Activated CD8-positive, alpha-beta memory T cell treated with anti-CD3 and anti-CD28 coated beads for 48 hours (primary cell): ENCODE data around the gene PITX3.
A peak's percentile ranks its signal among the peaks of the same experiment; 100 is the strongest.
"Not testable (repeated sequence)": the region's sequence is repeated elsewhere in the genome, so short reads cannot be mapped to it uniquely, and the experiment has no call there.

Experiments
- DNase-seq, 3 experiments: peaks; one replicate each; pipeline ENCODE4 v3.0.0-alpha.2; 2020; ENCODE audit warnings: low read depth in 2 of 3, low spot score in 2 of 3

The PITX3 gene

DNA sequence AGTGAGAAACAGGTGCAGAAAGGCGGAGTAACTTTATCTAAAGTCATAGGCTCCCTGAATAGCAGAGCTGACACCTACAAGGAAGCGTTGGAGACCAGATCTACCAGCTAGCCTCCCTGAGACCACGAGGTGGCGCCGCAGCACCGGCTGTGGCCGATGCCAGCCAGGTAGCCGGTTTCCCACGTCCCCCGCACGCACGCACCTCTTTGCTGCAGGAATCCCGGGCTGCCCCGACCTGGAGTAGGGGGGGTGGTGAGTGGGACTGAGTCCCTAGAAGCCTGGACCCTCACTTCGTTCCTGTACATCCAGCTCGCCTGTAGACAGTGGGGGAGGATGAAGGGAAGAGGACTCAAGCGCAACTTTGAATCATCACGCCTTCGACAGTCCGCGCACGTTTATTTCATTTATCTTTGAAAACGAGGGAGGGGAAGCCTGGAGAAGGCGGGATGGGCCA lies 11.5 kb downstream of the PITX3 start:
- peak; percentile 60 to 78 (median 68) for DNase-seq

- no peak for DNase-seq
Observed at GRCh38 chr10:102227050-102227449, 14.3 kb downstream of the PITX3 start.

DNA sequence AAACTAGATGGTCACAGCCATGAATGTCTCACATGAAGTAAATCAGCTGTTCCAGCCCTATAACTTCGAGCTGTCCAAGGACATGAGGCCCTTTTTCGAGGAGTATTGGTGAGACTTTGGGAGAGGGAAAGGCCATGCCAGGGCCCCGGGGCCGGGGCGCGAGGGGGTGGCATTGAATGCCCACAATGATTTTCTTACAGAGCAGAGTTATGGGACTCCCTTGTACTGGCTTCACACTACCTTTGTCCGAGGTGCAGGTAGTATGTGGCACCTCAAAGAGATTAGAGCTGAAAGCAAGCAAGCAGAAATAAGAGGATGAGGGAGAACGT lies 14.8 kb downstream of the PITX3 start:
- no peak for DNase-seq

DNA sequence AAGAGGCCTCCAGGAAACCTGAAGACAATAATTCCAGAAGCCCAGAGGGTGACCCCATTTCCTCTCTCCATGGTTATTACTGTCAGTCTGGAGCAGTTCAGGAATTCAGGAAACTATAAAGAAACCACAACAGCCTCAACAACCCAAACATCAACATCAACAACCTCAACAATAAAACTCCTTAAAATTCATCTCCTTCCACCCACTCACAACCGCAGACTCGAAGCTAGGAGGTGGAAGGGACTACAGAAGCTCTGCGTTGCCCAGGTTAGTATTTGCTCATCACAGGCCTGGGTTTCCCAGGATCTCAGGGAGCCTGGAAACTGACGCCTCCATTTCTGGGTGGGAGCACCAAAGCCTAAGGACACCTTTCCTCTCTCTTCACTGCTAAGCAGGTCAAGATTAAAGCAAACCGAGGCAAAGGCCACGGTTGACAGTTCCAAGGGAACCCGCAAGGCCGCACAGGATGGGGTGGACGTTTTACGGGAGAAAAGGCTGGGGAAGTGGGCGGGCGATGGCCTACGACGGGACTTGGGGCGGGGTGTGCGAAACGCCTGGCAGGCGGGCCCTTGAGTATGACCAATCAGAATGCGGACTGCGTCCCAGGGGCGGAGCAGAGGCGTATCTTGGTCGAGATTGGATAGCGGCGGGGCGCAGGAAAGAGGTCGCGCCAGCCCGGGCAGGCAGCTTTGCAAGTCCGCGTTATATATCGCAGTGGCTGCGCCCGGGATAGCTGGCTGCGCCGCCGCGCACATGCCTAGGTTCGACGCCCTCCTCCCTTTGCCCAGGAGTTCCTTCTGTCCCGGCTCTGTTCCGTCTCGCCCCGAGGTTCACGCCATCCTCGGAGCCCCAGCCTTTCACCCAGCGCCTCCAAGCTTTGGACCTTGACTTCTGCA lies 15.4 kb downstream of the PITX3 start, which contains the start of gene ELOVL3:
Gene ELOVL3 (plus strand): TSS at position 654 of the 896 bp plus-strand sequence. CDS start 250 bp downstream, outside the sequence.
- DNase-seq: peak; percentile 43 to 61 (median 55)

DNA sequence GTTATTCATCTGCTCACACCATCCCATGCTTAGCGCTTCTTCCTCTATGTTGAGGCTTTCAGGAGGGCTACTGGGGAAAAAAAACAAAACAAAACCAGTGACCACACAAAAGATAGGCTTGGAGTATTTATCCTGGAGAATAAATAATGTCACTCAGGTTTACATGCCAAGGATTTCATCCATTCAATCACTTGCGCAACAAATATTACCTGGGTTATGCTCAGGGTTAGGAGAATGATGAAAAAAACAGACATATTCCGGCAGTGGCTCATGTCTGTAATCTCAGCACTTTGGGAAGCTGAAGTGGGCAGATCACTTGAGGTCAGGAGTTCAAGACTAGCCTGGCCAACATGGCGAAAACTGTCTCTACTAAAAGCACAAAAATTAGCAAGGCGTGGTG lies 18.5 kb downstream of the PITX3 start:
- no peak for DNase-seq

DNA sequence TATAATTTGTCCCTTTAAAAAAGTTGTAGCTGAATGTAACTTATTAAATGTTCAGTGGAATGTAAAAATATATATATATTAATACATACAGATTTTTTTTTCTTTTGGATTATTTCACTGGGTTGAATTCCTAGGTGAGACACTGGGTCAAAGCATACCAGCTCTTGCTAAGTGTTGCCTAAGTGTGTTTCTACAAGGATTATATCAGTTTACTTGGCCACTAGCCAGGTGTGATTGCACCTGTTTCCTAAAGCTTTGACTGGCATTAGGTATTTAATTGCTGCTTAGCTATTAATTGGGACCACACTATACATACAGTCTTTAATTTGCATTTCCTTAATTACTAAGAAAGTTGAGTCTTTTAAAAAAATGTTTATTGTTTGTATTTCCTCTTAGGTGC lies 20.7 kb downstream of the PITX3 start:
- DNase-seq: no peak

GRCh38 chr10:102219370-102219769 lies 21.9 kb downstream of the PITX3 start:
- DNase-seq: no peak

DNA sequence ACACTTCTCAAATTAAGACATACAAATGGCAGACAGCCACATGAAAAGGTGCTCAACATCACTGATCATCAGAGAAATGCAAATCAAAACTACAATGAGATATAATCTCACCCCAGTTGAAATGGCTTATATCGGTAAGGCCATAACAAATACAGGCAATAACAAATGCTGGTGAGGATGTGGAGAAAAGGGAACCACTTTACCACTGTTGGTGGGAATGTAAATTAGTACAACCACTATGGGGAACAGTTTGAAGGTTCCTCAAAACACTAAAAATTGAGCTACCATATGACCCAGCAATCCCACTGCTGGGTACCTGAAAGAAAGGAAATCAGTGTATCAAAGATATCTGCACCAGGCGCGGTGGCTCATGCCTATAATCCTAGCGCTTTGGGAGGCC lies 27.7 kb downstream of the PITX3 start:
- DNase-seq: not testable (repeated sequence)

- DNase-seq: no peak
Observed at GRCh38 chr10:102211615-102212299, 29.6 kb downstream of the PITX3 start.

DNA sequence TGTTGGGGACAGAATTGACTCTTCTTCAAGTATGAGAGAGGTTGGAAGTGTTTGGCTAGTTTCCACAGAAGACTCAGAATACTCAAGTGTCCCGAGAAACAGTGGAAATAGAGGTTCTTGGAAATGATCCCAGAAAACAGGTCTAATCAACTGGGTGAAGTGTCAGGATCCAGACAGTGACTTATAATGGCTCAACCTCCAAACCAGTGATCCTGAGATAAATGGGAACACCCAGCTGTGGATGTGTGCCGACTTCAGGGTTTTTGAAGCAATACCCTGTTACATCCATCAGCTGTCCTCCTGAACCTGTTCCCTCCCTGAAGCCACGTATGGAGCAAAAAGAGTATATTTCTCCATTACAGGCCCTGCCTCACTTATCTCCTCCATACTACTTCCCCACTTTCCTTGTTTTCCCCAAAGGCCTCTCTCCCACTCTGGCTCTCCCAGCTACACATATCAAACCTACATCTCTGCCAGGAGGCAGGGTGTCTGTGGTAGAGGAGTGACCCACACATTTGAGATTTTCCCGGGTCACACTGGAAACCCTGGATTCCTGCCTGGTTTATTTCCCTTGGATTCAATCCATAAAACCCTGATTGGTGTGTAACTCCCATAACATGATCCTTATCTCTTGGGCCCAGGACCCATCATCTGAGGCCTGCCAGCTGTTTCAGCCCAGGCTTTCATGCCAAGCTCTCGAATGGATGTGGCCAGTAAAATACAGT lies 32.8 kb downstream of the PITX3 start:
- DNase-seq: no peak

DNA sequence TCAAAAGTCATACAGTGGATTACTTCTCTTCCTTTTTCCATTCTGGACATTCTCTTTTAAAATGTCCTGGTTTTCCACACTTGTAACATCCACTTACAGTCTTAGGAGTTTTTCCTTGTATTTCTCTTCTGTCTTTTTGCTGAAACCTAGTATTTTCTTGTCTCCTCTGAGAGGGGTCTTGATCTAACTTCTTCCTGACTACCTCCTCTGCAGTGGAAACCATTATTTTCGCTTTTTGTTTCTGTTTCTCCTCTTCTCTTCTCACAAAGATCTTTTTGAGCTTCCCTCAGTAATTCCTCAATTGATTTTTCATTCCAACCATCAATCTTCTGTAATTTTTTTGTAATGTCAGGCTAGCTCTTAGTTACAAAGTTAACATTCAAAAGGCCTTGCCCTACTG lies 38.9 kb downstream of the PITX3 start:
- DNase-seq: no peak

DNA sequence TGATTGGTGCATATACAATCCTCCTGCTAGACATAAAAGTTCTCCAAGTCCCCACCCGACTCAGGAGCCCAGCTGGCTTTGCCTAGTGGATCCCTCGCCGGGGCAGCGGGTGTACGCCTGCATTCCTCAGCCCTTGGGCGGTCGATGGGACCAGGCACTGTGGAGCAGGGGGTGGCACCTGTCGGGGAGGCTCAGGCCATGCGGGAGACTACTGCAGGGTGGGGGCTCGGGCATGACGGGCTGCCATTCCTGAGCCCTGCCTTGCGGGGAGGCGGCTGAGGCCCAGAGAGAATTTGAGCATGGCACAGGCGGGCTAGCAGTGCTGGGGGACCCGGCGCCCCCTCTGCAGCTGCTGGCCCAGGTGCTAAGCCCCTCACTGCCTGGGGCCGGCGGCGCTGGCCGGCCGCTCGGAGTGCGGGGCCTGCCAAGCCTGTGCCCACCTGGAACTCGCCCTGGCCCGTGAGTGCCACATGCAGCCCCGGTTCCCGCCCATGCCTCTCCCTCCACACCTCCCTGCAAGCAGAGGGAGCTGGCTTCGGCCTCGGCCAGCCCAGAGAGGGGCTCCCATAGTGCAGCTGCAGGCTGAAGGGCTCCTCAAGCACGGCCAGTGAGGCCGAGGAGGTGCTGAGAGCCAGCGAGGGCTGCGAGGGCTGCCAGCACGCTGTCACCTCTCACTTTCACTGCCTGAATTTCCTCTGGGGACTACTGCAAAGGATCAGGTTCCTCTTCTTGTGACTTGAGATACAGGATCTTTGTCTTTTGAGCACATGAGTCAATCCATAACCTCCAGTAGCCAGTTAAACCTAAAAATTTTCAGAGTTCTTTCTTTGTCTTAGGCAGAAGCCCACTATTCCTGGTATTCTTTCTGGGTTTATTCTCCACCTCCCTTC lies 40.3 kb downstream of the PITX3 start:
- DNase-seq: no peak

GRCh38 chr10:102198027-102198426 lies 43.3 kb downstream of the PITX3 start:
- no peak for DNase-seq

DNA sequence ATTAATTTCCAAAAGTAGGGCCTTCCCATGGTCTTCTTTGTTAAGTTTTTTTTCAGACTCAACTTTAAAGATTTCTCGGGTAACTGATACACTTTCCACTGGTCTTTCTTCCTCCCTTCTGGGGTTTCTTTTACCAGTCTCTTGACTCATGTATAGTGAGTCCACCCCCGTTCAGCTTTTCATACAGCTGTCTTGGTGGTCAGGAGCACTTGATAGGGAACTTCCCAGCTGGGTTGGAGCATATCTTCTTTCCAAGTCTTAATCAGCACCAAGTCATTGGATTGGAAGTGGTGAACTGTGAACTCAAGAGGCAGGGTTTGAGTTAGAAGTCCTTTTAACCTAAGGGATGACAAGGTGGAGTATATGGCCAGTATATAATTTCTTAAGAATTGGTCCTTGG lies 44.4 kb downstream of the PITX3 start:
- no peak for DNase-seq

- DNase-seq: no peak
Observed at GRCh38 chr10:102195296-102195870, 45.9 kb downstream of the PITX3 start.

GRCh38 chr10:102191956-102192355 lies 49.4 kb downstream of the PITX3 start:
- DNase-seq: no peak

- DNase-seq: not testable (repeated sequence)
Observed at GRCh38 chr10:102188941-102189898, 52.1 kb downstream of the PITX3 start.

GRCh38 chr10:102188298-102188940 lies 52.9 kb downstream of the PITX3 start:
- no peak for DNase-seq
